B cell (primary cell): ENCODE results near the gene NKX1-1. TPM values are rescaled to one million over a fixed set of nuclear protein-coding genes. Genes with fewer than 3 reads are reported as not detected.

Source experiments
- ATAC-seq: fragments of 200-7000 bp; cut with Tn5 transposase; one replicate; pipeline ENCODE4 v1.10.0; 2021; ENCODE audit warnings: low read depth, mild to moderate bottlenecking, moderate number of reproducible peaks, moderate library complexity
- CTCF ChIA-PET: fragments of 350-600 bp; sonication (Branson Sonifier 250); formaldehyde crosslinking; loops from one replicate; lab custom pipeline; 2021; ENCODE audit warnings: antibody characterized with exemption, inconsistent platforms; lab: Charles Lee
- POLR2A ChIA-PET: fragments of 350-600 bp; sonication (Branson Sonifier 250); formaldehyde crosslinking; loops from one replicate; lab custom pipeline; 2021; ENCODE audit warnings: antibody characterized with exemption; lab: Charles Lee
- DNase-seq: peaks from one replicate; pipeline ENCODE4 v3.0.0; 2013
- H2AFZ ChIP-seq: 2 replicates; pipeline ENCODE4 v1.6.1; 2012; ENCODE audit warnings: mild to moderate bottlenecking, low read depth, low read length; ENCODE audit not compliant: insufficient read depth, poor library complexity, severe bottlenecking
- H3K27ac ChIP-seq, 2 donors: 1 replicate in 1 of 2; 2 replicates in 1 of 2; pipeline ENCODE4 v1.5.1; 2012 to 2013; ENCODE audit warnings: low read length in 2 of 2, mild to moderate bottlenecking in 2 of 2, moderate library complexity in 1 of 2
- H3K27me3 ChIP-seq, 4 experiments: fragments of 200-600 bp in 1 of 4; sonication (generic) in 1 of 4; replicated peaks in 1 of 4; 1 replicate in 2 of 4; 2 replicates in 2 of 4; pipeline versions ENCODE4 v1.6.1 to v1.7.0; 2013 to 2016; ENCODE audit warnings: low read length in 3 of 4, mild to moderate bottlenecking in 2 of 4, mixed read lengths in 1 of 4, moderate library complexity in 1 of 4; ENCODE audit not compliant: insufficient read depth in 4 of 4, control insufficient read depth in 3 of 4; ENCODE audit errors: control extremely low read depth in 1 of 4
- H3K36me3 ChIP-seq, 2 experiments: replicated peaks in 1 of 2; 1 replicate in 1 of 2; 2 replicates in 1 of 2; pipeline versions ENCODE4 v1.6.1 to v1.7.1; 2013; ENCODE audit warnings: low read length in 1 of 2; ENCODE audit not compliant: insufficient read depth in 2 of 2, control insufficient read depth in 1 of 2; ENCODE audit errors: control extremely low read depth in 1 of 2, extremely low read depth in 1 of 2
- H3K4me1 ChIP-seq, 2 donors: fragments of 200-600 bp in 1 of 2; sonication (generic) in 1 of 2; 1 replicate in 1 of 2; 2 replicates in 1 of 2; pipeline versions ENCODE4 v1.5.1 to v1.6.1; 2013 to 2017; ENCODE audit warnings: low read length in 2 of 2; ENCODE audit not compliant: control insufficient read depth in 2 of 2, insufficient read depth in 2 of 2
- H3K4me2 ChIP-seq: replicated peaks from 2 replicates; pipeline ENCODE3; 2012; ENCODE audit warnings: mild to moderate bottlenecking, low read depth, low read length; ENCODE audit not compliant: poor library complexity, severe bottlenecking
- H3K4me3 ChIP-seq, 5 experiments: fragments of 200-600 bp in 1 of 5; sonication (generic) in 1 of 5; 1 replicate in 3 of 5; 2 replicates in 2 of 5; pipeline versions ENCODE4 v1.5.1 to v1.7.0; 2011 to 2016; ENCODE audit warnings: low read length in 4 of 5, mild to moderate bottlenecking in 4 of 5, low read depth in 2 of 5, control low read depth in 1 of 5, moderate library complexity in 1 of 5; ENCODE audit not compliant: insufficient read depth in 1 of 5; ENCODE audit errors: control extremely low read depth in 1 of 5, extremely low read depth in 1 of 5
- H3K79me2 ChIP-seq: fragments of 200-600 bp; sonication (generic); one replicate; pipeline ENCODE4 v1.6.0; 2016; ENCODE audit warnings: low read length; ENCODE audit not compliant: control insufficient read depth, insufficient read depth
- H3K9ac ChIP-seq: fragments of 200-600 bp; sonication (generic); 2 replicates; pipeline ENCODE4 v1.6.1; 2017; ENCODE audit warnings: mild to moderate bottlenecking, low read length, moderate library complexity
- H3K9me3 ChIP-seq, 3 donors: one replicate each; pipeline versions ENCODE4 v1.6.1 to v1.7.1; 2013; ENCODE audit warnings: low read length in 2 of 3; ENCODE audit not compliant: control insufficient read depth in 2 of 3, insufficient read depth in 1 of 3; ENCODE audit errors: control extremely low read depth in 1 of 3
- H4K20me1 ChIP-seq: 2 replicates; pipeline ENCODE4 v1.6.0; 2012; ENCODE audit warnings: mild to moderate bottlenecking, low read length; ENCODE audit not compliant: insufficient read depth, control insufficient read depth, poor library complexity, severe bottlenecking
- H3K27ac Mint-ChIP-seq: one replicate; pipeline ENCODE4 v1.8.0; 2021; ENCODE audit warnings: mixed read lengths
- H3K27me3 Mint-ChIP-seq: one replicate; pipeline ENCODE4 v1.8.0; 2021; ENCODE audit warnings: mixed read lengths
- H3K4me1 Mint-ChIP-seq: one replicate; pipeline ENCODE4 v1.8.0; 2021; ENCODE audit warnings: mixed read lengths
- H3K4me3 Mint-ChIP-seq: one replicate; pipeline ENCODE4 v1.8.0; 2021; ENCODE audit warnings: mixed read lengths
- H3K9me3 Mint-ChIP-seq: one replicate; pipeline ENCODE4 v1.8.0; 2022; ENCODE audit warnings: mixed read lengths; ENCODE audit not compliant: insufficient read depth
- EZH2 ChIP-seq: IDR thresholded peaks from 2 replicates; pipeline ENCODE4 v1.6.1; 2012; ENCODE audit warnings: borderline replicate concordance, low read depth, mild to moderate bottlenecking, moderate library complexity, low read length; ENCODE audit not compliant: insufficient read depth, poor library complexity, severe bottlenecking
- WGBS: methylation state at CpG from one replicate; pipeline ENCODE4 v1.1.5; 2013; ENCODE audit warnings: missing lambda C conversion rate; ENCODE audit not compliant: insufficient coverage; 5-methylcytosine and 5-hydroxymethylcytosine counted together
- intact Hi-C: fragments of 100-400 bp; cut with micrococcal nuclease; formaldehyde crosslinking; loops from one replicate; pipeline ENCODE4 v1.10.0; 2022
- polyA plus RNA-seq: library from polyadenylated mRNA; depleted of rRNA; stranded (reverse); fragments of >200 nt; gene quantifications from 2 replicates; pipeline ENCODE4 v1.2.3, GENCODE V29; 2012
- total RNA-seq, 2 donors: library from RNA; stranded (reverse); fragments of 120-200 nt in 1 of 2; gene quantifications; 1 replicate in 1 of 2; 2 replicates in 1 of 2; pipeline versions ENCODE4 v1.2.3 to v1.2.4, GENCODE V29; 2013 to 2022
- TF ChIP-seq, protein P1 (sequence below): fragments of 200-600 bp; IDR thresholded peaks from one replicate; pipeline ENCODE4 v1.8.0; 2022; ENCODE audit warnings: antibody characterized with exemption, mild to moderate bottlenecking

Gene NKX1-1
- total and polyA plus RNA-seq, 2 donors (not counting 1 experiment from before 2014, with no cell fraction given), result not detected

GRCh38 chr4:1353186-1354055, 52.8 kb downstream of the NKX1-1 start:
- Histone ChIP-seq H2AFZ (no peak overlapping the region), H3K27me3 (no peaks in the 10 kb centered on the region), H4K20me1 (peaks cover 9% of the 10 kb centered on the region), H3K9me3 (peaks cover 0 to 3% (median 0%) of the 10 kb centered on the region in 3 donors), H3K27ac (no peak overlapping the region), H3K79me2 (peaks cover 12% of the 10 kb centered on the region), H3K4me2 (no peak overlapping the region), H3K4me1 (peaks cover 3 to 10% of the 10 kb centered on the region in 2 donors), H3K9ac (no peak overlapping the region), H3K4me3 (no peak overlapping the region), H3K36me3 (peaks cover 0 to 30% of the 10 kb centered on the region in 2 experiments)
- ChIA-PET CTCF (interaction anchor here (0.9 to 7.7 kb wide), 6 partner anchors 45 to 276 kb away, joined by 3 to 102 read pairs (median 4); partner anchors contain the start of gene CTBP1), POLR2A (interaction anchor here (0.6 kb wide), 1 partner anchor 215 kb away, joined by 3 read pairs; no protein-coding TSS in a partner anchor)
- DNase-seq (no peak), ATAC-seq (no peak)
- Mint-ChIP-seq H3K27ac (no peak overlapping the region), H3K9me3 (no peaks in the 10 kb centered on the region), H3K4me1 (peaks cover 17% of the 10 kb centered on the region), H3K4me3 (no peak overlapping the region), H3K27me3 (no peaks in the 10 kb centered on the region)
- TF ChIP-seq, protein P1, sequence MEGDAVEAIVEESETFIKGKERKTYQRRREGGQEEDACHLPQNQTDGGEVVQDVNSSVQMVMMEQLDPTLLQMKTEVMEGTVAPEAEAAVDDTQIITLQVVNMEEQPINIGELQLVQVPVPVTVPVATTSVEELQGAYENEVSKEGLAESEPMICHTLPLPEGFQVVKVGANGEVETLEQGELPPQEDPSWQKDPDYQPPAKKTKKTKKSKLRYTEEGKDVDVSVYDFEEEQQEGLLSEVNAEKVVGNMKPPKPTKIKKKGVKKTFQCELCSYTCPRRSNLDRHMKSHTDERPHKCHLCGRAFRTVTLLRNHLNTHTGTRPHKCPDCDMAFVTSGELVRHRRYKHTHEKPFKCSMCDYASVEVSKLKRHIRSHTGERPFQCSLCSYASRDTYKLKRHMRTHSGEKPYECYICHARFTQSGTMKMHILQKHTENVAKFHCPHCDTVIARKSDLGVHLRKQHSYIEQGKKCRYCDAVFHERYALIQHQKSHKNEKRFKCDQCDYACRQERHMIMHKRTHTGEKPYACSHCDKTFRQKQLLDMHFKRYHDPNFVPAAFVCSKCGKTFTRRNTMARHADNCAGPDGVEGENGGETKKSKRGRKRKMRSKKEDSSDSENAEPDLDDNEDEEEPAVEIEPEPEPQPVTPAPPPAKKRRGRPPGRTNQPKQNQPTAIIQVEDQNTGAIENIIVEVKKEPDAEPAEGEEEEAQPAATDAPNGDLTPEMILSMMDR, result no peak
- TF ChIP-seq EZH2, result no peak
- WGBS, result 95% methylated on average over 27 of the region's 30 CpGs
- intact Hi-C loops, result loop anchor here (5.0 kb wide), 2 partner anchors 431 to 1111 kb away; no protein-coding TSS in a partner anchor

Other genes starting within 250 kb of the NKX1-1 start
- gene SPON2, start 233.9 kb downstream of the NKX1-1 start, total RNA-seq, result 3.8 and 5.3 TPM in 2 replicates
- 5.1 and 7.9 TPM in 2 replicates for gene SPON2, start 233.9 kb downstream of the NKX1-1 start, polyA plus RNA-seq
- 210 and 212 TPM in 2 replicates for gene CTBP1, start 157.3 kb downstream of the NKX1-1 start, total RNA-seq
- 293 and 343 TPM in 2 replicates for gene CTBP1, start 157.3 kb downstream of the NKX1-1 start, polyA plus RNA-seq
- gene MAEA, start 116.6 kb downstream of the NKX1-1 start, total RNA-seq, result 103 and 106 TPM in 2 replicates
- gene MAEA, start 116.6 kb downstream of the NKX1-1 start, polyA plus RNA-seq, result 107 and 114 TPM in 2 replicates
- gene UVSSA, start 59.2 kb downstream of the NKX1-1 start, total RNA-seq, result 40.5 and 47.3 TPM in 2 replicates
- gene UVSSA, start 59.2 kb downstream of the NKX1-1 start, polyA plus RNA-seq, result 34.6 and 38.7 TPM in 2 replicates